HG03039 (cell line): Measurements from ENCODE around the gene HIP1.
"Not testable (repeated sequence)": the region's sequence is repeated elsewhere in the genome, so short reads cannot be mapped to it uniquely, and the experiment has no call there.

Experiments
- ATAC-seq: cut with Tn5 transposase; IDR thresholded peaks from one replicate; pipeline ENCODE4 v1.9.1; 2021; ENCODE audit warnings: mild to moderate bottlenecking, moderate library complexity; ENCODE audit not compliant: unreplicated experiment

Gene HIP1

DNA sequence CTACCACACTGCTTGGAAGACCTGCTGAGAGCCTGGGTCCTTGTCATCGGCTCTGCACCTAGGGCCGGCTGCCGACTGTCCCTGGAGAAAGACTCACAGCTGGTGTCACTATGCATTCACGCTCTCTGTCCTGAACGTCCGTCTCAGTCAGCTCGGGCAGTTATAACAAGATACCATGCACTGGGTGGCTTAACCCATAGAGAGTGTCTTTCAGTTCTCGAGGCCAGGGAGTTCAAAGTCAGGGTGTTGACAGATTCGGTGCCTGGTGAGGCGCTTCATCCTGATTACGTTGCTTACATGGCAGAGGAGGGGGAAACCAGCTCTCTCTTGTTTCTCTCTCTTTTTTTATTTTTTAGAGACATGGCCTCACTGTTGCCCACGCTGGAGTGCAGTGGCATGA is 155.5 kb downstream of the HIP1 start:
- ATAC-seq = no peak

- ATAC-seq = no peak
These were observed 158.8 kb downstream of the HIP1 start for GRCh38 chr7:75579899-75580298.

- ATAC-seq = no peak
These were observed 160.7 kb downstream of the HIP1 start for GRCh38 chr7:75578081-75578480.

DNA sequence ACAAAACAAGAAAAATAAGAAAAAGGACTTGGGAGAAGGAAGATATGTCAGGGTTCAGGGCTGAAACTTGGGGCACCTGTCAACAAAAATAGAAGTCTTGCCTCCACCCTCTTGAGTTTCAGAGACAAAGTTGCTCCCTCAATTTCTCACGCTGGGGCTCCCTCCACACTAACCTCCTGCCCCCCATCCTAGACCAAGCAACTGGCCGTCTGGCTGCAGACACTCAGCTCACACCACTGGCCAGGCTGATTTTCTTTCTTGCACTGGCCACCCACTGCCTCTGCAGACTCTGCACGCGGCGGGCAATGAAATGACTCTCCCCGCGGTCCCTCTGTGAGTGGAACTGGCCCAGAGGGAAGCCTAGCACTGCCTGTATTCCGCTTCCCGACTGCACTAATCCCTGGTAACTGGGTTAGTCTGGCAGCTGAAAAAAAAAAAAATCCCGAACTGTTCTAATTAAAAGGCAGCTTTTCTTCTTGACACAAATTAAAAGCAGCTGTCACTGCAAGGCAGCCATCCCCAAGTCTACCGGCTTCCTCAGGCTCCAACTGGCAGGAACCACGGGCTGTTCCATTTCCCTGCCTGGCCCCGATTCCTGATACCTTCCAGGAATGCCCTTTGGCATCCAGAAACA is 163.1 kb downstream of the HIP1 start:
- no peak for ATAC-seq

DNA sequence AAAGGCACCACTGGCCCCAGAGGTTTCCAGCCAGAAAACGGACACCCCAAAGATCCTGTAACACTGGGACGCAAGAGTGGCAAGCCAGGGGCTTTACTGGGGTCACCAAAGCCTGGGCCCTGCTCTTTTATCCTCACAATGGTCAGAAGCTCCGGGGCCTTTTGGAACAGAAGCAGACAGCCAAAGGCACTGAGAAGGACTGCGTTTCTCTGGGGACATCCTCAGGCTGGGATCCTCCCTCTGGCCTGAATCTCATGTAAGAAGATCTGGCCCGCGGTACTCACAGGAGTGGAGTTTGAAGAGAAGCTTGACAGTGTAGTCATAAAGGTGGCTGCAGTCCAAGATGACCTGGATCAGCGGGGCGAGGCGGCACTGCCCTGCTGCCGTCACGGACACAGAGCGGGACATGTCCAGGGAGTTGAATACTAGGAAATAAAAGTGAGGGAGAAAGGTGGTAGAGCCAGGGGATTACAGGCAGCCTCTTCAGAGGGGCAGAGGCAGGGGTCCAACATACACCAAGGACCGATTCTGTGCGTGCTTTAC is 165.2 kb downstream of the HIP1 start:
- ATAC-seq = no peak

DNA sequence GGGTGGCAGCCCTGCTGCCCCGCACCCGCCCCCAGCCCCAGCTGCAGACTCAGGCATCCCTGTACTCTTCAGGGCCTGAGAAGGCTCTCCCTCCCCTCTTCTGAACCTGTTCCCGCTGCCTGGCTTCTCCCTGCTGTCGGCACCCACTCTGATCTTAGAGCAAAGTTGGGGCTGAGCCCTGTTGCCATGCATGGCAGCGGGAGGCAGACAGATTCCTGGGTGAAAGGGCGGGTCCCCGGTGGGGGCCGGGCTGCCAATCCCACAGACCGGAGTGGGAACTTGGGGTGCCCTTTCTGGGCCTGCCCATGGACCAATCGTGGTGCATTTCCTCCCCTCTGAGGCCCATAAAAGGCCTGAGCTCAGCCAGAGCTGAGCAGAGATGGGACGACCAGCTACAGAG is 165.9 kb downstream of the HIP1 start:
- no peak for ATAC-seq

DNA sequence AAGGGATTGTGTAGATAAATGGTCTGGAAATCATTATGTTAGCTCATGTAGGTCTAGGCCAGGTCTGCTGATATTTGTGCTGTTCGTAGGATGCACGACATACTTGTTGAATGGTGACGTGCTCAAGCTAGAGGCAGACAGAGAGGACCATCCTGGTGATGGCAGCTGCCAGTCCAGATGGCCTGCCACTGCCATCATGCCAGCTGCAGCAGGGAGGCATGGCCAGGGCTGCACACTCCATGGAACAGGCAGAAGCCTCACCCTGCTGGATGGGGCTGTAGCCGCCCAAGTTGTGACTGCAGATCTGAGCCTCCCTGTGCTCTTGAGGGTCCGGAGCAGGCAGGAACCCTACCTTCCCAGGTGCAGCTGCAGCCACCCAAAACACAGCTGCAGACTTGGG is 166.3 kb downstream of the HIP1 start:
- no peak for ATAC-seq

DNA sequence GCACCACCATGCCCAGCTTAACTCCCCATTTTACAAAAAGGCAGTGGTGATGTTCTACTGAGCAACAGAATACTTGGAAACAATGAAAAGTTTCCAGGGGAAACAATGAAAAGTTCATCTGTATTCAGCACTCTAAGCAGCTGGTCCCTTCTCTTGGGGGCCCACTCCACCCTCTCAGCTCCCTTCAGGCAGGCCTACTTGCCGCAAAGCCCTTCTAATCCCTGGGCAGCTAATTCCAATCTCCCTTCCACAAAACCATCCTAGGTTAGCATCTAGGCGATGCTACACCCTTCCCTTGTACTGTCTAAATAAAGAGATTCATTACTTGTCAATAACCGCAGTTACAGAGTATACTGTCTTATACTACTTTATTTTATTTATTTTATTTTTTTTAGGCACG is 167.5 kb downstream of the HIP1 start:
- ATAC-seq = no peak

GRCh38 chr7:75569629-75570282 is 169.0 kb downstream of the HIP1 start:
- not testable (repeated sequence) for ATAC-seq

DNA sequence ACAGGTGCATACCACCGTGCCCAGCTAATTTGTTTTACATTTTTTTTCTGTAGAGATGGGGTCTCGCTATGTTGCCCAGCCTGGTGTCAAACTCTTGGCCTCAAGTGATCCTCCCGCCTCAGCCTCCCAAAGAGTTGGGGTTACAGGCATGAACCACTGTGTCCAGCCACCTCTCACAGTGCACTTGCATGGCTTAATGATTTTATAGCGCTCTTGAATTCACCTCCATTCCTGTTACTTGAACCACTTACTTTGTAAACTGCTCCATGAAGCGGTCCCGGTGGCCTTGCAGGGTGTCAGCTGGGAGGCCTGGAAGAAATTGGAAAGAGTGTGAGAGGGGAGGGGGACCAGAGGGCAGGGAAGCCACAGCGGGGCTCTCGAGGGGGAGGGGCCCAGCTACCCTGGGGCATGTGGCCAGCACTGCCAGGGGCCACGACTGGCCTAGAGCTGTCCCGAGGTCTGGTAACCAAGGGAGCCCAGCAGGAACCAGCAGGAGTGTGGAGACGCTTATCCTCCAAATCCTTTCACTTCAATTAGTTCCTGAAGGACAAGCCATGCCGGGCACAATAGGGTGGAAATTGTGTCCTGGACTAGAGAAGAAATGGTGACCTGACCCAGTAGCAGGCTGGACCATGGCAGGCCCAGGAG is 170.7 kb downstream of the HIP1 start:
- ATAC-seq = no peak

DNA sequence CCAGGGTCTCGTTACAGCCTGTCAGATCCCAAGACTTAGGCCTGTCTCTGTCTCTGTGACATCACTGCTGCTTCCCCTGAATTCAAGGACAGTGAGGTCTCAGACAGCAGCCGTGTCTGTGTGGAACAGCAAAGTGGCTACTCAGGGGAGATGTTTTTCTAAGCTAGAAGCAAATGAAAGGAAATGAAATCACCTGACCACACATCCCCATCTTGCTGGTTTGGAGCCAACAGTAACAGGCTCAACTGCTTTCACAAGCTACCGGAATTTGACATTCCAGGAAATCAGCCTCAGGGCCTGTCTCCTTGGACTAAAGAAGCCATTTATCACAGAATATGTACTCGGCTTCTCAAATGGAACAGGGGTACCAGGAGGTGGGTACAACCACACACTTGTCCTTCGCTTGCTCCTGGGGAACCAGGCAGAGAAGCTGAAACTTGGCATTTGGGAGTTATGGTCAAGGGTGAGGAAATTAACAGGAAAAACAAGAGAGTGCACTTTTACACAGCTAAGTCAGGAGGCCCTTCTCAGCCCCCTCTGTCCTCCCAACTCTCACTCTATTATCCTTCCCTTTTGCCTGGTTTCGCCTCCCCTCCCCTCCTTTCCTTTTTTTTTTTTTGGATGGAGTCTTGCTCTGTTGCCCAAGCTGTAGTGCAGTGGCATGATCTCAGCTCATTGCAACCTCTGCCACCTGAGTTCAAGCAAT is 173.5 kb downstream of the HIP1 start:
- no peak for ATAC-seq

GRCh38 chr7:75563171-75563570 is 175.6 kb downstream of the HIP1 start:
- no peak for ATAC-seq

- ATAC-seq = no peak
These were observed 178.8 kb downstream of the HIP1 start for GRCh38 chr7:75559976-75560365.

DNA sequence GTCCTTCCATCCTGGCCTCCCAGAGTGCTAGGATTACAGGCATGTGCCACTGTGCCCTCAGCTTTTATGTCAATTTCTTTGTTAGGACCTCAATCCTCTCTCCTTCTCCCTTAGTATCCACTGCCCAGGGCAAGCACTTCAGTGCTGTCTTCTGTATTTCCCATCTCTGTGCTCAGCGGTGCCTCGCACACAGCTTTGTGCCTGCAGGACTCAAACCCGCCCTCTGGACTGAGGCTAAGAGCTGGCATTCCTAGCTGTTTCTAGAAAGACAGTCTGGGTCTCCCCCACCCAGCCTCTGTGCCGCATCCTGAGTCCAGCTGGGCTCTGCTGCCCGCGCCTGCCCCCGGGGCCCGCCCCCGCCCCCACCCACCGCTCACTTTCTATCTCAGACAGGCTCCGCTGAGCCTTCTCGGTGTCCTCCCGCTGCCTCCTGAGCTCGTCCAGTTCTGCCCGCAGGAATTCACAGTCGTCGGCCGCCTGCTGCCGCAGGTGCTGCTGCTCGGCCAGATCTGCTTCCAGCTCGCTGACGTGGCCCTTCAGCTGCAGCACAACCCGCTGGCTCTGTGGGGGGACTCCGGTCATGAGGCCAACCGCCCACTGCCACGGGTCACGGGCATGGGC is 179.3 kb downstream of the HIP1 start:
- ATAC-seq = no peak

DNA sequence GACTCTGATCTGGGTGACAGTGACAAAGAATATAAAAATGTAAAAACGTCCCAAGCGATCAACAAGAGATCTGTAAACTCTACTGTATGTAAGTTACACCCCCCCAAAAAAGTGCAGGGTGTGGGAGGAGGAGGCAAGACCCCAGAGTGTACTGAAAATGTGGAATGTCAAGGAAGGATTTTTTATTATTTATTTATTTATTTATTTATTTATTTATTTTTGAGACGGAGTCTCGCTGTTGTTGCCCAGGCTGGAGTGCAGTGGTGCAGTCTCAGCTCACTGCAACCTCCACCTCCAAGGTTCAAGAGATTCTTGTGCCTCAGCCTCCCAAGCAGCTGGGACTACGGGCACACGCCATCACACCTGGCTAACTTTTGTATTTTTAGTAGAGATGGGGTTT is 181.9 kb downstream of the HIP1 start:
- ATAC-seq = not testable (repeated sequence)

GRCh38 chr7:75555736-75556135 is 183.0 kb downstream of the HIP1 start:
- no peak for ATAC-seq

- no peak for ATAC-seq
These were observed 192.3 kb downstream of the HIP1 start for GRCh38 chr7:75546237-75547015.

GRCh38 chr7:75537731-75538130 is 201.0 kb downstream of the HIP1 start:
- ATAC-seq = no peak

DNA sequence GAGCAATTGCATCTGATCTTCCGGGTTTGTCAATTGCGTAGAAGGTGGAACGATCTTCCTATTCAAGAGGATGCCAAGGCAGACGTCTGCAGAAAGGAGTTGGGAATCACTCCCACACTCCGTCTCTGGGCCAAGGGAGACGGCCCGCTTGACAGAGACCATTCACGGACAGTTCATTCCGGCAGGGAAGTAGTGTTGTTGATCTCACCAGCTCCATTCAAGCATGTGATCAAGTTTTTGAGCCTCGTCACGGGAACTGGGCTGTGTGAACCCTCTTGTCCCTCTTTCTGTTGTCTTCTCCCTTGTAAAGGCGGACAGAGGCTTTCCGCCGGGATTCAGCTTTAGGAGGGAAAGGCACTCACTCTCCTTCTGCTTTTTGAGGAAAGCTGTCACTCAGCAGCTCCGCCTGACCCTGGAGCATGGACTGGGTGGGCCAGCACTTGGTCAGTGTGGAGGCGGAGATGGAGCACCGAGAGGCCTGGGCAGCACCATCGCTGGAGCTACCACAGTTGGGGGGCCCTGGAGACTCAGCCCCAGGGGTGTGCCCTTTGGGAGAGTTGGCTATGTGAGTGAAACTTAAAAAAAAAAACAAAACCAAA is 201.7 kb downstream of the HIP1 start:
- no peak for ATAC-seq

GRCh38 chr7:75536491-75536890 is 202.2 kb downstream of the HIP1 start:
- ATAC-seq = no peak
